Measurements from ENCODE around the gene CDC6.

Gene CDC6

DNA sequence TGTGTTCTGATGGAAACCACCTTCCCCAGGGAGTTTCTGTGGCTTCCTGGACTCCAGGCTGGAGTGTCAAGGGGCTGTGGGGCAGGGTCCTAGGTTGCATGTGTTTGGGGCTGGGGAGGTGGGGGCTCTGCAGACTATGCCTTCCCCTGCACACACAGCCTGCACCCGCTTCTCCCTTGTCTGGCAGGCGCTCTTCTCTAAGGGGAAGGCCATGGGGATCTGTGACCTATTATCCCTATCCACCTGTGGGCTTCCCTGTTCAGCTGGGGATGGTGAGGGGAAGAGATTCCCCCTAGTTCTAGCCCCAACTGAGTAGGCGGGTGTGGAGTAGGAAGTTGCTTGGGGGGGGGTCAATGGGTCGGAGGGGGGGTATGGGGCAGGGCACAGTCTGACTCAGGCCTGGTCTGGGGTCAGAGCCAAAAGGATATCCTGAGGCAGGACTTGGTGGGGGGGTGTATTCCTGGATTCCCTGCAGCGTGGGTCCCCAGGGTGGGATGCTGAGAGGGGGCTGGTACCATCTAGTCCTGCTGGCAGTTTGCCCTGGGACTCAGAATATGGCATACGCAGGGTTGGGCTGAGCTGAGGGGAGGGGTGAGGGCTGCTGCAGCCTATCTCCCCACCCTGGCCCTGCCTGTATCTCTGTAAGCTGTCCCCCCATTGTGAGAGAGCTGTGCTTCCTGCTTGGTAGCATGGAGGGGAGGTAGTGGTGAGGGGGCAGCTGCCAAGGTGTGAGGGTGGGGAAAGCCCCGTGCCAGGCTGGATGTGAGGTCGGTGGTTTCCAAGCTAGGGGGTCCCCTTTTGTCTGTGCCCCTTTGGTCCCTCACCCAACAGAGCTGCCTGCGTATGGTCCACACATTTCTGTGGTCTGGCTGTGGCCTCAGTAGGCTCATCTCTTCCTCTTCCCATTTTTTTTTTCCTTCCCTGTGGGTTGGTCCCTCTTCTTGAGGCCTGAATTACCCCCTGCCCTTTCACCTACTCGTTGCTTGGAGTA is 36.0 kb downstream of the CDC6 start:
- peak in 1 of 2 donors; percentile 50 for DNase-seq (ENCODE audit: low read depth in 2 of 2)

DNA sequence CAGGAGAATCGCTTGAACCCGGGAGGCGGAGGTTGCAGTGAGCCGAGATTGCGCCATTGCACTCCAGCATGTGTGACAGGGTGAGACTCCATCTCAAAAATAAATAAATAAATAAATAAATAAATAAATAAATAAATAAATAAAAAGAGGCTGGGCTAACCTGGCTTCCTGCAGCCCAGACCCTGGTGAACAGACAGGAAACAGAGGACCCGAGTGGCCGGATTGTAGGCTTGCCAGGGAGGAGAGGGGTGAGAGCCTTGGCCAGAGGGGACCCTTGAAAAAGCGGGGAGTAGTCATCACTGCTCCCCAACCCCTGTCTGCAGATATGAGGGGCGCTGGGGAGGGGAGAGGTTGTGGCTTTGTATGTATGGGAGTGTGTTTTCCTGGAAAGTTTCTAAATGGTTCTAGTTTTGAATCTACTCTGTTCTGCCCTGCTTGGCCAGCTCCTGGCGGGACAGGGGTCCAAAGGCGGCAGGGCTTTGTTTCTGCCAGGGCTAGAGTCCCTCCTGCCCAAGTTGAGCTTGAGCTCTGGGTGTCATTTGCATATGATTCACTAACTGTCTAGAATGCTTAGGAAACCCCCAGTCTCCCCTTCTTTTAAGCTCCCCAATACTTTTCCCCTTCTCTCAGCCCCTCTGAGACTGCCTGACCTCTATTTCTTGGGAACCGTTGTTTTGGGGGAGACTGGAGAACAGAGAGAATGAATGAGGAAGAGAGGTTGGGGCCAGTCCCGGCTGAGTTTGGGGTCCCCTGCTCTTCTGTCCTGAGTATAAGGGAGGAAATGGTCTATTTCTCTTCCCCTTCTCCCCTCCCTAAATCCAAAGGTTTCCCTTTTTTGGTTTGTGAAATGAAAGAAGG is 37.7 kb downstream of the CDC6 start:
- DNase-seq (ENCODE audit: low read depth in 2 of 2) = no peak

DNA sequence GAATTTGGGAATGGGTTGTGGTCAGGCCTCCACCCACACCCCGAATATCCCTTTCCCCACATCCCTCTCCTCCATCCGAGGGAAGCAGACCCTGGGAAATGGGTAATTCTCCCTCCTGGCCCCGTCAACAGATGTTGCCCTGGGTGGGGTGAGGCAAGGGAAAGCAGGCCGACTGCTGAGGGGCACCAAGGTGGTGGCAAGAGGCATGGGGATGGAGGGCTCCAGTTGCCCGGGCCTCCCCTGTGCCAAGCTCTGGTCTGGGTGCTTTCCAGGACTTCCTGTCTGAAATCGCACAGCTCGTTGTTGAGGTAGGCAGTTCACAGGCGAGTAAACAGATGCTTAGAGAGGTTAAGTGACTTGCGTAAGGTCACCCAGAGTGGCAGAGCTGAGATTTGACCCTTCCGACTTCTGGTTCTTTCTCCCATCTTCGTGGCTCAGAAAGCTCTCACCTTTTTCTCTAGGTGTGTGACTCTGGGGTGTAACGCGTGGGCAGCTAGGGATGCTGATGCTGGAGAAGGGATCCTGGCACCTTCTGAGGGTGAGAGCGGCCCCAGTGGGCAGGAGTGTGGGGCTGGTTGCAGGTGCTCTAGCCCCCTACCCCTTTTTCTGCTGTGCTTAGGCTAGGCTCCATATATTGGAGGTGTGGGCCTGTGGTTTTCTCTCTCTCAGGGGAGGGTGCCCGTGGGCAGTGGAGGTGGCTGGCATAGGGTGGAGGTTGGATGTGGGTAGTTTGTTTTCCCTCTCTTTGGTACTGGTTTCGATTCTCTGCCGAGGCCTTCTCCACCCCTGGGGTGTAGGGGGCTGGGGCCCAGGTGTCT is 38.5 kb downstream of the CDC6 start:
- no peak for DNase-seq (ENCODE audit: low read depth in 2 of 2)

DNA sequence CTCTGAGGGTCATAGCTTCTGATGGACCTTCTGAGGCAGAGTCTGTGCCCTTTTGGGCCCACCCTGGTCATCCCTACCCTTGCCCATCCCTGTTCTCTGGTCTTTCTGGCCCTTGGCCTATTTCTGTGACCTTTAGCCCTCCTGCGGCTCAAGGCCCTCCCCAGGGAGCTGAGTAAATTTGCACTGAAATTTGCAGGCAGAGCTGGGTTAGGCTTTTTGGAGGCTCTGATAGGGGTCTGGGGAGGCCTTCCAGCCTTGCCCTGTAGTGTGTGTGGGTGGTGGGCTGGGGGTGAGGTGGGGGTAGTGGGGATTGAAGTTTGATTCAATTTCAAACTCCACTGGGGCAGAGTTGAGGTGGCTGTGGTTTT is 39.1 kb downstream of the CDC6 start:
- DNase-seq (ENCODE audit: low read depth in 2 of 2) = no peak

DNA sequence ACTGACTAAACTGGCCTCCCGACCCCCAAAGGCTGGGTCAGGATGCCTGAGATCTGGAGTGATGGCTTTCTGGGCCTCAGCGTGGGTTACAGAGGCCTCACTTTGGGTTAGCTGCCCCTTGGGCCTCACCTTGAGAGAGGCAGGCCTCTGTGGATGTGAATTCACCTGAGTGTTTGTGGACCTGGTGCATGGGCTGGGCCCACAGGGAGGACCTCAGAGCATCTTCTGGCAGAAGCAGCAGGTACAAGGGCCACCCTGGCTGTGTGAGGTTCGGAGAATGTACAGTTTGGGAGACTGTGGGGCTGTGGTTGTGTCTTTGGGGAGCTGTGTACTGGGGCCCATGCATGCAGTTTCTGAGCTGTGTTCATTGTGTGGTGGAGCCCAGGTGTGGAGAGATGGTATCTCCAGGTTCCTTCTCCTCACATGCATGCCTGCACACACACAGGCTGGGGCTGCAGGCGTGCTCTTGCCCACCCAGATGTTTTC is 39.6 kb downstream of the CDC6 start:
- DNase-seq (ENCODE audit: low read depth in 2 of 2) = no peak

DNA sequence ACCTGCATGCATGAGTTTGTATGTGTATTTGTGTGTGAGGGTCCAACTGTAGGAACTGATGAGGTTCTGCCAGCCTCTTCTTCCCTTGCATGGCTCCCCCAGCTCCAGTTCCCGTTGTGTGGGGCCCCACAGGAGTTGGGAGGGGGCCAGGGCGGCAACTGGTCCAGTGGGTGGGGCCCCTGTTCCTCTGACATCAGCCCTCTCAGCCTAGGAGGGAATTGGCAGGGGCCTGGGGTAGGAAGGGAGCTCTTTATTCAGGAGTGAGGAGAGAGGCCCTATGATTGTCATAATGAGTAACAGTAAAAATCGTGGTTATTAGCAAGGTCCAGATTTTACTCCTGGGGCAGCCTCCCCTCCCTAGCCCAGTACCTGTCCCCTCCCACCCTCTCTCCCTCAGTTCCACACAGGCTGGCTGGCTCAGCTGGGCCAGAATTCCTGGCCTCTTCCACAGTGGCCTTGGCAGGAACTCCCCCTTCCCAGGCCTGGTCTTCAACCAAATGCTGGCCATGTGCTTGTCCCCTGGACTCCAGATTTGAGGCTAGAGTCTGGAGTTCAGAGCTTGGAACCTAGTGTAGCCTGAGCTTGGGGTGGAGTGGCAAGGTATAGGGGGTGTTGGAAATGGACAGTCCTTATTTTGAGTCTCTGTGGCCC is 40.2 kb downstream of the CDC6 start:
- no peak for DNase-seq (ENCODE audit: low read depth in 2 of 2)

DNA sequence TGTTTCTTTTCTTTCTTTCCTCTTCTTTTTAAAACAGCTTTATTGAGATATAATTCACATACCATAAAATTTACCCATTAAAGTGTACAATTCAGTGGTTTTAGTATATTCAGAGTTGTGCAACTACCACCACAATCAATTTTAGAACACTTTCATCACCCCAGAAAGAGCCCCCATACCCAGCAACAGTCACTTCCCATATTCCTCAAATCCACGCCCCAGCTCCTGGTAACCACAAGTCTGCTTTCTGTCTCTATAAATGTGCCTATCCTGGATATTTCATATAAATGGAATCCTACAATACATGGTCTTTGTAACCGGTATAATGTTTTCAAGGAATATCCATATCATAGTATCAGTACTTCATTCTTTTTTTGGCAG is 40.7 kb downstream of the CDC6 start:
- no peak for DNase-seq (ENCODE audit: low read depth in 2 of 2)

DNA sequence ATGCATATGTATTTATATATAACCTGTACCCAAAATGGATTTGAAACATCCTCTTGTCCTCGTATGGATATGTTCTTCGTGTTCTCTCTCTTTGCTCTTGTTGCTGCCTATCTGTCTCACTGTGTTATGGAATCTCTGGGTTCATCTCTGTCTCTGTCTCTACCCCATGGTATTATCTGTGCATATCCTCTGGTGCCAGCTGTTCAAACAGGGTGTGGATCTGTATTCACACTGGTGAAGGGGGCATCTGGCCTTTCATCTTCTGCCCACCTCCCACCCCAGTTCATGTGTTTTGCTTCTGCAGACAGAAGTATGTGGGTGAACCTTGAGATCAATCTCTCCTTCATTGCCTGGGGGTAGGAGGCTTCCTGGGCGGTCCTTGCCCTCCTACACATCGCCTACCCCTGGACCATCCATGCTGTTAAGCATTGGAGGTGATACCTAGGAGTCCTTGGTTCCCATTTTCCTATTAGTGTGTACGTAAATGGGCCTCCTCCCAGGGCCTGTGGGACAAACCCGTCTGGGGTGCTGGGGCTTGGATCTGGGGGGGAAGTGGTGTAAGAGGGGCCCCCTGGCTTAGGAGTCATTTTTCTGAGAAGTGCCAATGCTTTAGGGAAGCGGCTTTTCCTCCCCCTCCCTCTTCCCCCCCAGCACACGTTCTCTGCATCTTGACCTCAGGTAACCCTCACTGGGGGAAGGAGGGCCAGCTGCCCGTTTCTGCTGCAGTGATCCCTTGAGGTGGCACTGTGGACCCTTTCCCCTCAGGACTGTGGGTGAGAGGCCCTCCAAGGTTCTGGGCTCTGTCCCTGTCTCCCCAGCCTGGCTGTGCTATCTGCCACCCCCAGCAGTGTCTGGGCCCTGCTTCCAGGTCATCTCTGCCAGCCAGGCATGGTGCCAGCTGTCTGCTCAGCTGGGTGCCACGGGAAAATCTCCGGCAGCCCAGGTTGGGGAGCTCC is 42.4 kb downstream of the CDC6 start:
- DNase-seq (ENCODE audit: low read depth in 2 of 2) = no peak

DNA sequence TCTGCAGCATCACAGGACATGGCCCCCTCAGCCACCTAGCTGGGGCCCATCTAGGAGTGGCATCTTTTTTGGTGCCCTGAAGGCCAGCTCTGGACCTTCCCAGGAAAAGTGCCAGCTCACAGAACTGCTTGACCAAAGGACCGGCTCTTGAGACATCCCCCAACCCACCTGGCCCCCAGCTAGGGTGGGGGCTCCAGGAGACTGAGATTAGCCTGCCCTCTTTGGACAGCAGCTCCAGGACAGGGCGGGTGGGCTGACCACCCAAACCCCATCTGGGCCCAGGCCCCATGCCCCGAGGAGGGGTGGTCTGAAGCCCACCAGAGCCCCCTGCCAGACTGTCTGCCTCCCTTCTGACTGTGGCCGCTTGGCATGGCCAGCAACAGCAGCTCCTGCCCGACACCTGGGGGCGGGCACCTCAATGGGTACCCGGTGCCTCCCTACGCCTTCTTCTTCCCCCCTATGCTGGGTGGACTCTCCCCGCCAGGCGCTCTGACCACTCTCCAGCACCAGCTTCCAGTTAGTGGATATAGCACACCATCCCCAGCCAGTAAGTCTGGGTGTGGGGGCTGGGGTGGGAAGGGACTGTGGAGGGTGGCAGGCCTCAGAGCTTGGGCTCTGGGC is 43.3 kb downstream of the CDC6 start:
- DNase-seq (ENCODE audit: low read depth in 2 of 2) = no peak

DNA sequence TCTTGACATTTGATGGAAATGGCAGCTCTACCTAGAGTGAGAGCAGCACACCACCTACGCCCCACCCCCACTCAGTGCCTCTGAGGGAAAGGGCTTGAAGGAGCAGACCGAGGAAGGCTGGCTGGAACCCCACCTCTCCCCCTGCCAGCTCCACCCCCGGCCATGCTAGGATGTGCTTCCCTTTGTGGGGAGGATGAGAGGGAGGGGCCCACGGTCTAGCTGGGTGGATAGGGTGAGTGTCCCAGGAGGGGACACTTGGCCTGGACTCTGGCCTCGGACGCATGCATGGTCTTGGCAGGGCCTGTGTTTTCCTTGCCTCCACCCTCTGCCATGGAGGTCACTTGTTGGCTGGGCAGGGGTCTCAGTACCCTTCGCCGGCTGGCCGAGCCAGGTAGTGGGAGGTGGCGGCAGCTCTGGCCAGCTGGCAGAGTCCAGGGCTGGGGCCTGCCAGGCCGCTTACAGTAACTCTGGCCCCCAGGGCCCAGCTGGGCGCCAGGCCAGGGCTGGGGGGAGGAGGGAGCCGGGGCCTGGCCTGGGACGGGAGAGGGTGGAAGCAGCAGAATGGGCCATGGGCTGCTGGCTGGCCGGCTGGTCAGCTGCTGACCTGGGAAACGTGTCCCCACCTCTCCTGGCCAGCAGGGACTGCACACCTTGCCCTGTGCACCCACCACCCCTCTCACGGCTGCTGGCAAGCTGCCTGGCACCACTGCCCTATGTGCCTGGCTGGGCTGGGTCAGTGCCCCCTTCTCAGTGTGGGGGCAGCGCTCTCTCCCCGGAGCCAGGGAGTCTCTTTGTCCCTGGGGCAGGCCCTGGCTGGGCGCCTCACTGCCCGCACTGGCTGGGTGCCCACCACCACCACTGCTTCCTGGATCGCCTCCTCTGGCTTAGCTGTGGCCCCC is 44.3 kb downstream of the CDC6 start:
- DNase-seq (ENCODE audit: low read depth in 2 of 2) = no peak

DNA sequence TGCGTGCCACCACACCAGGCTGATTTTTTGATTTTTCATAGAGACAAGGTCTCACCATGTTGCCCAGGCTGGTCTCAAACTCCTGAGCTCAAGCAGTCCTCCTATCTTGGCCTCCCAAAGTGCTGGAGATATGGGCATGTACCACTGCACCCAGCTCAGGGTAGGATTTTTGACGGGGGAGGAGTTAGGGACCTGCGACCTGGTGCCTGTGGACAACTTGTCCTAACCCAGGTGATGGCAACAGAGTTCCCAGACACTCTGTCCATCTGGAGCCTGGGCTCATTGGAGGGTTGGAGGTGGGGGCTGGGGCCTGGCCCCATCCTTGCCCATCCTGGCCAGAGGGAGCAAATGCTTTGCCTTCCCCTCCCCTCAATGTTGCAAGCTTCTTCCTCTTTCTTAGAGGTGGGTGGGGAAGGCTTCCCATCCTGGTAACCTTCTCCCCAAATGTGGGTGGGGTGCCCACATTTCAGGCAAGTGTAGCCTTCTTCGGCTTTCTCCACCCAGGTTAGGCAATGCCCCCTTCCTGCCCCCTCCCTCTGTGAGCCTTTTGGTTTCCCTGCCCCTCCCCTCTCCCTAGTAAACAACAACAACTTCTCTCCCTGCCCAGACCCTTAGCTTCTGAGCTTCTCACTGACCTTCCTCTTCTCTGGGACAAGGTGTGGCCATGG is 46.2 kb downstream of the CDC6 start:
- DNase-seq (ENCODE audit: low read depth in 2 of 2) = no peak

DNA sequence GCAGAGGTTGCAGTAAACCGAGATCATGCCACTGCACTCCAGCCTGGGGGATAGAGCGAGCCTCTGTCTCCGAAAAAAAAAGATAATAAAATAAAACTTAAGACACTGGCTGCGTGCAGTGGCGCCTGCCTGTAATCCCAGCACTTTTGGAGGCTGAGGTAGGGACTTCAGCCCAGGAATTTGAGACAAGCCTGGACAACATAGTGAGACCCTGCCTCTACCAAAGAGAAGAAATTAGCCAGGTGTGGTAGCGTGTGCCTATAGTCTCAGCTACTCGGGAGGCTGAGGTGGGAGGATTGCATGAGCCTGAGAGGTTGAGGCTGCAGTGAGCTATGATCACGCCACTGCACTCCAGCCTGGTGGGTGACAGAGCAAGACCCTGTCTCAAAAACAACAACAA is 47.9 kb downstream of the CDC6 start:
- no peak for DNase-seq (ENCODE audit: low read depth in 2 of 2)

DNA sequence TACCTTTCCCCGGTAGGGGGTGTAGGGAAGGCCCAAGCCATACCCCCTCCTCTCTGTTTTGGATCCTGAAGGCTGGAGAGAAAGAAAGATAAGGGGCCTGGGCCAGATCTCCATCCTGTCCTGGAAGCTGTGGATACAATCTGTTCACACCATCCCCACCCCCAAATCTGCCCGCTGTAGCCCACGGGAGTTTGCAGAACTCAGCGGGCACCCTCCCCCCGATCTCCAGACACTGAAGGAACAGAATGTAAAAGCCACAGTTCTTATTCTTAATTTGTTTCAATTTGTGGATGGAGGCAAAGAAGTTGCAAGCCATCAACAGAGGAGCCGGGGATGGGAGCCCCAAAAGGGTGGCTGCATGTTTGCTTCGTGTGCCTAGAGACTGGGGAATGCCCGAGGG is 49.7 kb downstream of the CDC6 start:
- DNase-seq (ENCODE audit: low read depth in 2 of 2) = no peak

DNA sequence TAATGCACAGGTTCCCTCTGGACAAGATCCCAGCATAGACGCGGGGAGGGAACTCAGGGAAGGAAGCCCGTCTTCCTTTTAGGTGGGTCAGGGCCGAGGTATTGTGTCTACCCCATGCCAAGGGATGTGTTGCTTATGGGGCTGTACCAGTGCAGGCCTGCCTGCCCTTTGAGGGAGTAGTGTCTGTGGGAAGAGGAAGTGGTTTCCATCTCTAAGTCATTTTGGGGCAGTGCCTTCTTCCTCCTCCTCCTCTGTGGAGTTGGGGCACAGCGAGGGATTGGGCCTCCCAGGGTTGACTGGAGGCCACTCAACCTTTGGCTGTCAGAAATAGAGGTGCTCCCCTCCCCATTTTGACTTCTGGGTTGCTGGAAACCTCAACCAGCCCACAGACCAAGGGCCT is 50.4 kb downstream of the CDC6 start:
- DNase-seq (ENCODE audit: low read depth in 2 of 2) = no peak

DNA sequence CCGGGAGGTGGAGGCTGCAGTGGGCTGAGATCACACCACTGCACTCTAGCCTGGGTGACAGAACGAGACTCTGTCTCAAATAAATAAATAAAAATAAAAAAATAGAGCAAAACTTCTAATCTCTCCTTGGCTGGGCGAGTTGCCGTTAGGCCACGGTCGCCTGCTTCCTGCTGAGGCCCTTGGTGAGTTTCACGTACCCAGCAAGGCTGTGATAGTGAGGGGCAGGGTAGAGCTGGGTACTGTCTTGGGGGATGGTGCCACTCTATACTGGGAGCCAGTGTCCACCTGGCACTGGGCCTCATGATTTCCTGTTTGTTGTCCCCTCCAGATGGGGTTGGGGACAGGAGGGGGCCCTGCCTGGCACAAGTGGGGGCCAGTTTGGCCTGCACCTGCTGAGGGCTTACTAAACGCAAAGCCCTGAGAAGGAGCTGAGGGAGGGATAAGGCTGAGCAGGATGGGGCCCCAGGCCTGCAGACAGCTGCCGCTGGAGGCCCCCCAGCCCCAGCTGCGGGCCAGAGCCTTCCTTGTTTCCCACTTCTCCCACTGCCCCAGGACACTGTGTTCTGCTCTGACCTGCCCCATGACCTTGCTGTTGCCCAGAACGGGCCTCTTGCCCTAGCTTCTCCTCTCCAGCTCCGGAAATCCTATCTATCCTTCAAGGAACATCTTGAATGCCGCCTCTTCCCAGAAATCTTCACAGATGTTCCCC is 51.4 kb downstream of the CDC6 start:
- no peak for DNase-seq (ENCODE audit: low read depth in 2 of 2)

DNA sequence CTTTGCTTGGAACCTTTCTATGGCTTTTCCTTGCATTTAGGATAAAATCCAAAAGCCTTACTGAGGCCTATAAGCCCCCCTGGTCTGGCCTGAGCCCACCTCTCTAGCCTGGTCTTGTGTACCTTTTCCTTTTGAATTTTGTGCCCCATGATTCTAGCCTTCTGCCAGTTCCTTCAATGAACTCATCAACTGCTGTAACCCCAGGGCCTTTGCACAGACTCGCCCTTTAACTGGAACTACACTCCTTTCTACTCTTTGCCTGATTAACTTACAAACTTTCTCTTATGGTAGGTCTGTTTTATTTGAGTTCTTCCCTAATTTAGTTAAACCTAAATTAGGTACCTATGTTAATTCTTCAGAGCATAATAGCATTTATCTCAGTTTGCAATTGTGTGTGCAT is 52.6 kb downstream of the CDC6 start:
- DNase-seq (ENCODE audit: low read depth in 2 of 2) = no peak
